GM21515 (cell line): ENCODE results near the gene SPTB.

Experiments
- ATAC-seq: cut with Tn5 transposase; IDR thresholded peaks from one replicate; pipeline ENCODE4 v1.9.1; 2021; ENCODE audit not compliant: unreplicated experiment

Gene SPTB

GRCh38 chr14:64700290-64700689 is 179.4 kb downstream of the SPTB start:
- no peak for ATAC-seq

- ATAC-seq: no peak
Observed at GRCh38 chr14:64698903-64699302, 180.8 kb downstream of the SPTB start.

- no peak for ATAC-seq
Observed at GRCh38 chr14:64696355-64696857, 183.3 kb downstream of the SPTB start.
